AG04449 (cell line): ENCODE data around the gene CLEC4G.

Experiments
- CTCF ChIA-PET: fragments of 350-600 bp; formaldehyde crosslinking; extraction: SDS; loops from one replicate; lab custom pipeline; 2021; ENCODE audit warnings: antibody characterized with exemption; lab: Yijun Ruan, JAX
- POLR2A ChIA-PET: fragments of 400-600, 350-600 bp; formaldehyde crosslinking; extraction: SDS; loops from one replicate; lab custom pipeline; 2020; ENCODE audit warnings: antibody characterized with exemption, inconsistent platforms; lab: Yijun Ruan, JAX
- DNase-seq: peaks from one replicate; pipeline ENCODE4 v3.0.0-alpha.2; 2010; ENCODE audit warnings: low read depth, low spot score
- H3K4me3 ChIP-seq: 2 replicates; pipeline ENCODE4 v1.5.1; 2011; ENCODE audit warnings: low read depth, mild to moderate bottlenecking, control low read depth, low read length
- CTCF ChIP-seq: IDR thresholded peaks from one replicate; pipeline ENCODE4 v1.5.1; 2011; ENCODE audit warnings: mild to moderate bottlenecking, moderate library complexity, low read length, control low read depth, inconsistent platforms; ENCODE audit not compliant: insufficient read depth; ENCODE audit errors: missing control alignments

Gene CLEC4G

GRCh38 chr19:7738023-7738422 lies 6.1 kb upstream of the CLEC4G start:
- no peak overlapping the region for H3K4me3 ChIP-seq
- no peak for TF ChIP-seq CTCF
- DNase-seq: no peak
- POLR2A ChIA-PET: no interaction called here
- CTCF ChIA-PET: interaction anchor here (1.0 kb wide), 1 partner anchor 57 kb away, joined by 3 read pairs; the partner anchor contains the start of gene TRAPPC5

- TF ChIP-seq CTCF: no peak
- ChIA-PET CTCF (no interaction called here), POLR2A (no interaction called here)
- no peak overlapping the region for H3K4me3 ChIP-seq
- DNase-seq: no peak
Observed at GRCh38 chr19:7737215-7737614, 5.3 kb upstream of the CLEC4G start.

GRCh38 chr19:7736148-7736547 lies 4.2 kb upstream of the CLEC4G start:
- POLR2A ChIA-PET: no interaction called here

GRCh38 chr19:7734220-7735203 lies 2.6 kb upstream of the CLEC4G start:
- TF ChIP-seq CTCF: no peak
- CTCF ChIA-PET: interaction anchor here (0.7 to 1.0 kb wide), 2 partner anchors 53 to 57 kb away, joined by 3 read pairs; partner anchors contain the start of gene TRAPPC5
- no peak for DNase-seq
- H3K4me3 ChIP-seq: no peak overlapping the region
- POLR2A ChIA-PET: no interaction called here

More at GRCh38 chr19:7736148-7736547, 4.2 kb upstream of the CLEC4G start:
- no peak for DNase-seq
- no peak overlapping the region for H3K4me3 ChIP-seq
- TF ChIP-seq CTCF: no peak
- CTCF ChIA-PET: interaction anchor here (1.2 kb wide), 1 partner anchor 11 kb away, joined by 4 read pairs; the partner anchor contains the start of gene CD209

- ChIA-PET CTCF (no interaction called here), POLR2A (no interaction called here)
- no peak for TF ChIP-seq CTCF
- no peak overlapping the region for H3K4me3 ChIP-seq
- no peak for DNase-seq
Observed at GRCh38 chr19:7733376-7733775, 1.5 kb upstream of the CLEC4G start.

GRCh38 chr19:7731615-7732014 lies 295 bp downstream of the CLEC4G start:
- DNase-seq: no peak
- POLR2A ChIA-PET: no interaction called here
- H3K4me3 ChIP-seq: no peak overlapping the region
- TF ChIP-seq CTCF: no peak
- CTCF ChIA-PET: no interaction called here
